Astrocyte of the spinal cord (primary cell): ENCODE data around the gene AGPAT2.

Experiments
- DNase-seq: peaks from one replicate; pipeline ENCODE4 v3.0.0; 2011; ENCODE audit warnings: low read depth, low spot score
- H3K4me3 ChIP-seq: 2 replicates; pipeline ENCODE4 v1.5.1; 2011; ENCODE audit warnings: low read depth, mild to moderate bottlenecking, low read length, moderate library complexity
- CTCF ChIP-seq: IDR thresholded peaks from 2 replicates; pipeline ENCODE4 v1.5.1; 2012; ENCODE audit warnings: low read depth, mild to moderate bottlenecking, low read length, inconsistent platforms
- in situ Hi-C: cut with HindIII; loops from 2 replicates; pipeline ENCODE4 v1.10.0; 2017; ENCODE audit warnings: low sequenced_read_pairs

The AGPAT2 gene

GRCh38 chr9:136720898-136721338 lies 33.7 kb upstream of the AGPAT2 start:
- no peak for DNase-seq
- in situ Hi-C loops: no loop called here
- no peak overlapping the region for H3K4me3 ChIP-seq
- no peak for TF ChIP-seq CTCF

GRCh38 chr9:136720251-136720897 lies 33.1 kb upstream of the AGPAT2 start:
- DNase-seq: peak; percentile 25
- in situ Hi-C loops: no loop called here
- no peak overlapping the region for H3K4me3 ChIP-seq
- TF ChIP-seq CTCF: no peak

- H3K4me3 ChIP-seq: no peak overlapping the region
- no peak for DNase-seq
- TF ChIP-seq CTCF: no peak
- in situ Hi-C loops: no loop called here
These were observed 32.1 kb upstream of the AGPAT2 start for GRCh38 chr9:136719195-136719880.

- in situ Hi-C loops: no loop called here
- DNase-seq: no peak
- TF ChIP-seq CTCF: no peak
- no peak overlapping the region for H3K4me3 ChIP-seq
These were observed 31.3 kb upstream of the AGPAT2 start for GRCh38 chr9:136718345-136719194.

- no peak for TF ChIP-seq CTCF
- no peak for DNase-seq
- in situ Hi-C loops: no loop called here
- no peak overlapping the region for H3K4me3 ChIP-seq
These were observed 30.1 kb upstream of the AGPAT2 start for GRCh38 chr9:136717399-136717798.

- in situ Hi-C loops: no loop called here
- no peak for TF ChIP-seq CTCF
- DNase-seq: no peak
- H3K4me3 ChIP-seq: no peak overlapping the region
These were observed 27.6 kb upstream of the AGPAT2 start for GRCh38 chr9:136714893-136715274.
